Vagina (tissue), 2 donors: ENCODE data around the gene LKAAEAR1.
"Not testable (repeated sequence)": the region's sequence is repeated elsewhere in the genome, so short reads cannot be mapped to it uniquely, and the experiment has no call there.

Experiments
- CTCF ChIP-seq, 3 experiments: fragments of 450-650 bp in 2 of 3; fragments of 200-600 bp in 1 of 3; sonication (generic) in 1 of 3; IDR thresholded peaks; one replicate each; pipeline ENCODE4 v1.5.1; 2017 to 2019; ENCODE audit warnings: antibody characterized with exemption in 3 of 3, mild to moderate bottlenecking in 2 of 3, moderate library complexity in 2 of 3
- POLR2A ChIP-seq, 2 donors: fragments of 450-650 bp; IDR thresholded peaks; one replicate each; pipeline ENCODE4 v1.6.1; 2017; ENCODE audit warnings: antibody characterized with exemption in 2 of 2, mild to moderate bottlenecking in 2 of 2, moderate library complexity in 2 of 2
- POLR2AphosphoS5 ChIP-seq, 2 donors: sonication (generic); formaldehyde crosslinking; IDR thresholded peaks; one replicate each; pipeline ENCODE4 v1.9.0; 2017; ENCODE audit warnings: antibody characterized with exemption in 2 of 2, mild to moderate bottlenecking in 2 of 2, low read depth in 1 of 2; ENCODE audit not compliant: insufficient read depth in 1 of 2

GRCh38 chr20:64123517-64123916 lies 39.3 kb upstream of the LKAAEAR1 start:
- not testable (repeated sequence) for TF ChIP-seq CTCF (IDR thresholded peaks at IDR 0.05); POLR2AphosphoS5 (IDR thresholded peaks at IDR 0.05; ENCODE audit: insufficient read depth in 1 of 2, low read depth in 1 of 2); POLR2A (IDR thresholded peaks at IDR 0.05)
